Heart left ventricle (tissue), 13 donors: Measurements from ENCODE around the gene KCNQ1.

Experiments
- POLR2A ChIP-seq, 2 donors: fragments of 450-650 bp; IDR thresholded peaks; one replicate each; pipeline ENCODE4 v1.6.1; 2017; ENCODE audit warnings: antibody characterized with exemption in 2 of 2, mild to moderate bottlenecking in 2 of 2, moderate library complexity in 2 of 2
- TF ChIP-seq, protein P1 (sequence below), 12 donors: fragments of 200-600 bp; sonication (generic) in 4 of 12; IDR thresholded peaks; one replicate each; pipeline versions ENCODE4 v1.5.0 to v1.8.0; 2018 to 2022; ENCODE audit warnings: antibody characterized with exemption in 12 of 12, mild to moderate bottlenecking in 5 of 12
- donor health status: ischemic (EF 13 %, LVEDD 7.1; RV severe dilation, severe dysfunction).
- donor health status: DM: no; HTN: yes; CAD: no.
- donor health status: DM: no; HTN: no; CAD: no.
- donor health status: ischemic (EF 25% LVEDD 6.9; RV normal size, moderate dysfunction).
- donor health status: ischemic (EF 25% LVEDD 5.7; RV mildly dilated, moderate dysfunction).
- donor health status: ischemic (EF 35%, LVEDD 5.7; RV mildly dilated, moderate dysfunction).
- donor health status: nonischemic (EF 11% LVEDD 7.7; RV severe dilation, severe dysfunction).
- donor health status: DM: yes; HTN: yes; CAD: no.
- donor health status: PGD.
- donor health status: ischemic (EF 29% LVEDD 5.4; RV normal size, mild dysfunction).
- donor health status: nonischemic (EF 23%, LVEDD 6.1; RV moderate dilation, normal function).

DNA sequence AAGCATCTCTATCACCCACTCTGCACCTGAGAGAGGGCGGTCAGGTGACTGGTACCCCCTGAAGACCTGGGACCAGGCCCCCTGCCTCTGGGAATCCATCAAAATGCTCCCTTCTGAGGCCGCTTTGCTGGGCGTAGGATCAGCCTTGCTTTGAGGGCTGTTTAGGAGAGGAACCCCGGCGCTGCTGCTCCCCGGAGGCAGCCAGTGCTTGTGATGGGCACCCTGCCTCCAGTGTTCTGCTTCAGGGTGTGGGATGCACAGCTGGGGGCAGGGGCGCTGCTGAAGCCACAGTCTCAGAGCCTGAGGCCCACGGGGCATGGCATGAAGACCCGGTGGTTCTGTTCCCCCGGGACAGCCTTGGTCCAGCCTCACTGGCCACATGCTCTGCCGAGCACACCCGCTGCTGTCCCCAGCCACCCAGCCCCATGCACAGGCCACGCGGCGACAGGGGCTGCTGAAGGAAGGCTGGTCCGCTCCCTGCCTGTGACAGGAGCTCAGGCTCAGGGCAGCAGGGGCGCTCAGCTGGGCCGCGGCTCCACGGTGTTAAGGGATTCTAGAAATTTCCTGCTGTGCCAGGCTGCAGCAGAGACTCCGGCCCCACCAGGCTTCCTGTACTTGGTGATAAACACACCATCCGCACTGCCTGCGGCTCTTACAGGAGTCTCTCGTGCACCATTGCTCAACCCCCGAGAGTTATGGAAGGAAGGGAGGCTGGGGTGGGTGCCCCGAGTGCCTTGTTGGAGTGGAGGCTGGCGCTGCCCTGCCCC lies 91.0 kb downstream of the KCNQ1 start:
- TF ChIP-seq, protein P1, sequence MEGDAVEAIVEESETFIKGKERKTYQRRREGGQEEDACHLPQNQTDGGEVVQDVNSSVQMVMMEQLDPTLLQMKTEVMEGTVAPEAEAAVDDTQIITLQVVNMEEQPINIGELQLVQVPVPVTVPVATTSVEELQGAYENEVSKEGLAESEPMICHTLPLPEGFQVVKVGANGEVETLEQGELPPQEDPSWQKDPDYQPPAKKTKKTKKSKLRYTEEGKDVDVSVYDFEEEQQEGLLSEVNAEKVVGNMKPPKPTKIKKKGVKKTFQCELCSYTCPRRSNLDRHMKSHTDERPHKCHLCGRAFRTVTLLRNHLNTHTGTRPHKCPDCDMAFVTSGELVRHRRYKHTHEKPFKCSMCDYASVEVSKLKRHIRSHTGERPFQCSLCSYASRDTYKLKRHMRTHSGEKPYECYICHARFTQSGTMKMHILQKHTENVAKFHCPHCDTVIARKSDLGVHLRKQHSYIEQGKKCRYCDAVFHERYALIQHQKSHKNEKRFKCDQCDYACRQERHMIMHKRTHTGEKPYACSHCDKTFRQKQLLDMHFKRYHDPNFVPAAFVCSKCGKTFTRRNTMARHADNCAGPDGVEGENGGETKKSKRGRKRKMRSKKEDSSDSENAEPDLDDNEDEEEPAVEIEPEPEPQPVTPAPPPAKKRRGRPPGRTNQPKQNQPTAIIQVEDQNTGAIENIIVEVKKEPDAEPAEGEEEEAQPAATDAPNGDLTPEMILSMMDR (IDR thresholded peaks at IDR 0.05), result no peak
- no peak for TF ChIP-seq POLR2A (IDR thresholded peaks at IDR 0.05)
